Skeletal muscle tissue (tissue), 4 donors: ENCODE measurements around the gene JAKMIP3. TPM values are rescaled to one million over a fixed set of nuclear protein-coding genes. Genes with fewer than 3 reads are reported as not detected.
"Not testable (repeated sequence)": the region's sequence is repeated elsewhere in the genome, so short reads cannot be mapped to it uniquely, and the experiment has no call there.

Experiments used
- H3K27ac ChIP-seq: one replicate; pipeline ENCODE4 v1.7.0; 2013; ENCODE audit warnings: mild to moderate bottlenecking, low read depth, low read length, inconsistent platforms
- H3K27me3 ChIP-seq, 3 donors: one replicate each; pipeline ENCODE4 v1.7.0; 2013; ENCODE audit warnings: low read length in 3 of 3; ENCODE audit not compliant: control insufficient read depth in 3 of 3, insufficient read depth in 3 of 3
- H3K36me3 ChIP-seq, 3 donors: one replicate each; pipeline ENCODE4 v1.7.0; 2013; ENCODE audit warnings: low read length in 3 of 3; ENCODE audit not compliant: control insufficient read depth in 3 of 3, insufficient read depth in 3 of 3
- H3K4me1 ChIP-seq, 3 donors: one replicate each; pipeline ENCODE4 v1.7.0; 2013; ENCODE audit warnings: low read length in 3 of 3, mild to moderate bottlenecking in 3 of 3; ENCODE audit not compliant: control insufficient read depth in 3 of 3, insufficient read depth in 3 of 3
- H3K4me3 ChIP-seq, 3 donors: one replicate each; pipeline ENCODE4 v1.7.0; 2013; ENCODE audit warnings: low read length in 3 of 3
- H3K9ac ChIP-seq, 3 donors: one replicate each; pipeline ENCODE4 v1.7.0; 2013; ENCODE audit warnings: low read length in 3 of 3, mild to moderate bottlenecking in 3 of 3, moderate library complexity in 2 of 3, low read depth in 1 of 3
- H3K9me3 ChIP-seq, 3 donors: one replicate each; pipeline ENCODE4 v1.7.0; 2013; ENCODE audit warnings: low read length in 3 of 3; ENCODE audit not compliant: control insufficient read depth in 3 of 3
- total RNA-seq: library from RNA; depleted of rRNA; stranded (reverse); fragments of >200 nt; gene quantifications from one replicate; pipeline ENCODE4 v1.2.3, GENCODE V29; 2014
- donor health status: Osteomylitis.

The JAKMIP3 gene
- total RNA-seq, 1 donor from 2014 or later = under 0.01 TPM

DNA sequence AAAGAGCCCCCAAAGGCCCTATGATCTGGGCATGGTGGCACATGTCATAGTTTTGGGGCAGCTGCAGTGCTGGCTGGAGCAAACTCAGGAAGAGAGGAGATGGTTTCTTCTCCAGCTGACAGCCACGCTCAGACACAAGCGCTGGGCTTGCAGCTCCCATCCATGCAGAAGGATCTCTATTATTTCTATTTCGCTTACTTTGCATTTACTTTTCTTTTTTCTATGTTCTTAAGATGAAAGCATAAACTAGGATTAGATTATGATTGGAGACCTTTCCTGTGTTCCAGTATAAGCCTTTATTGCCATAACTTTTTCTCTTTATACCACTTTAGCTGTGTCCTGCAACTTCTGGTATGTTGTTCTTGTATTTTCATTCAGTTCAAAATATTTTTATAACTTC, 5.0 kb downstream of the JAKMIP3 start:
- Histone ChIP-seq H3K27ac (no peak overlapping the region), H3K9me3 (no peaks in the 10 kb centered on the region), H3K4me1 (peaks cover 12 to 26% (median 16%) of the 10 kb centered on the region in 3 donors), H3K9ac (no peak overlapping the region), H3K36me3 (no peaks in the 10 kb centered on the region), H3K4me3 (no peak overlapping the region), H3K27me3 (no peaks in the 10 kb centered on the region)

DNA sequence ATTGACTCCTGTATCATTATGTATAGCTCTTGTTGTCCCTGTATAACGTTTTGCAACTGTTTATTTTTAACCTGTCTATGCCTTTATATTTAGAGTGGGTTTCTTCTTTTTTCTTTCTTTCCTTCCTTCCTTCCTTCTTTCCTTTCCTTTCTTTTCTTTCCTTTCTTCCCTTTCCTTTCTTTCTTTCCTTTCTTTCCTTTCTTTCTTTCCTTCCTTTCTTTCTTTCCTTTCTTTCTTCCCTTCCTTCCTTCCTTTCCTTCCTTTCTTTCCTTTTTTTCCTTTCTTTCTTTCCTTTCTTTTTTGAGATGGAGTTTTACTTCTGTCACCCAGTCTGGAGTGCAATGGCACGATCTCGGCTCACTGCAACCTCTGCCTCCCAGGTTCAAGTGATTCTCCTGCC, 5.9 kb downstream of the JAKMIP3 start:
- no peak overlapping the region for H3K9ac ChIP-seq
- no peak overlapping the region for H3K27ac ChIP-seq
- no peaks in the 10 kb centered on the region for H3K9me3 ChIP-seq
- no peak overlapping the region for H3K4me3 ChIP-seq
- H3K36me3 ChIP-seq = no peaks in the 10 kb centered on the region
- H3K4me1 ChIP-seq = peaks cover 4 to 19% (median 7%) of the 10 kb centered on the region in 3 donors
- no peaks in the 10 kb centered on the region for H3K27me3 ChIP-seq

DNA sequence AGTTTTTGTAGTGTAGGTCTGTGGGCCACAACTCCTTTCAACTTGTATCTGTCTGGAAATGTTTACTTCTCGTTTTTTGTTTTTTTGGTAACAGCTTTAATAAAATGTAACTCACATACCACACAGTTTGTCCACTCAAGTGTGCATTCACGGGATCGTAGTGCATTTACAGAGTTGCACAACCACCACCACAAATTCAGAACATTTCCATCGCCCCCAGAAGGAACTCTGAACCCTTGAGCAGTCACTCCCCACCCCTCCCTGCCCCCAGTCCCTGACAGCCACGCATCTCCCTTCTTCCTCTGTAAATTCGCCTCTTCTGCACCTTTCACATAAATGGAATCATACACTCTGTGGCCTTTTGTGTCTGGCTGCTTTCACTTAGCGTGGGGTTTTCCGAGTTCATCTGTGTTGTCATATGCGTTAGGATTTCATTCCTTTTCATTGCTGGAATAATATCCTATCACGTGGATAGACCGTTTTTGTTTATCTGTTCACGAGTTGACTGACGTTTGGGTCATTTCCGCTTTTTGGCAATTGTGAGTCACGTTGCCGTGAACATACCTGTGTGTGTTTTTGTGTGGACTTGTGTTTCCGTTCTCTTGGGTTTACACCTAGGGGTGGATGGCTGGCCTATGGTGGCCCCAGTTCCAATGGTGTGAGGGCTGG, 10.3 kb downstream of the JAKMIP3 start:
- no peak overlapping the region for H3K4me3 ChIP-seq
- no peak overlapping the region for H3K9ac ChIP-seq
- H3K27ac ChIP-seq = no peak overlapping the region
- H3K27me3 ChIP-seq = no peaks in the 10 kb centered on the region
- H3K9me3 ChIP-seq = no peaks in the 10 kb centered on the region
- no peaks in the 10 kb centered on the region for H3K4me1 ChIP-seq
- H3K36me3 ChIP-seq = no peaks in the 10 kb centered on the region

DNA sequence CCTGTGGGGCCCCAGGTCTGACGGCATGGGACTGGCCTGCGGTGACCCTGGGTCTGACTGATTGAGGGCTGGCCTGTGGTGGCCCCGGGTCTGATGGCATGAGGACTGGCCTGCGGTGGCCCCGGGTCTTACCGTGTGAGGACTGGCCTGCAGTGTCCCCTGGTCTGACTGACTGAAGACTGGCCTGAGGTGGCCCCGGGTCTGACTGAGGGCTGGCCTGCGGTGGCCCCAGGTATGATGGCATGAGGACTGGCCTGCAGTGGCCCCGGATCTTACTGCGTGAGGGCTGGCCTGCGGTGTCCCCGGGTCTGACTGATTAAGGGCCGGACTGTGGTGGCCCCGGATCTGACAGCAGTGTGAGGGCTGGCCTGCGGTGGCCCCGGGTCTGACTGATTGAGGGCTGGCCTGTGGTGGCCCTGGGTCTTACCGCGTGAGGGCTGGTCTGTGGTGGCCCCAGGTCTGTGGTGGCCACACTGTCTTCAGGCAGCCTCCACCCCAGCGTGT, 10.9 kb downstream of the JAKMIP3 start:
- H3K4me1 ChIP-seq = no peaks in the 10 kb centered on the region
- no peaks in the 10 kb centered on the region for H3K27me3 ChIP-seq
- no peak overlapping the region for H3K4me3 ChIP-seq
- H3K27ac ChIP-seq = no peak overlapping the region
- H3K9ac ChIP-seq = no peak overlapping the region
- no peaks in the 10 kb centered on the region for H3K9me3 ChIP-seq
- no peaks in the 10 kb centered on the region for H3K36me3 ChIP-seq

DNA sequence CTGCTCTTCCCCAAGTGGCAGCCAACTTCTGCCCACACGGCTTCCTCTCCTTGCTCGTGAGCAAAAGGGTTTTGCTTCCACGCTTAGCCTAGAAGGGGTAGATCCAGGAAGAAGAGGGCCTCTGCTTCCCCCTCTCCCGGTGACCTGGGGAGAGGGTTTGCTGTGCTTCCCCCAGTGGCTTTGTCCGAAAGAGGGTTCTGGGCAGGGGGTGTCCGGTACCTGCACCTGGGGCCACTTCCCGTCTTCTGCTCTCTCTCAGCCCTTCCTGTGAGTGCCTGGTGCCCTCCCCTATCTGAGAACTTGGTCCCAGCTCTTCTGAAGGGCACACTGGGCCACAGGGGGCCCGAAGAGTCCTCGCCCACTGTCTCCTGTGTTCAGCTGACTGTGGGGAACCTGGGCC, 11.3 kb downstream of the JAKMIP3 start:
- Histone ChIP-seq H3K36me3 (no peaks in the 10 kb centered on the region), H3K4me1 (no peaks in the 10 kb centered on the region), H3K4me3 (no peak overlapping the region), H3K27me3 (no peaks in the 10 kb centered on the region), H3K9me3 (no peaks in the 10 kb centered on the region), H3K27ac (no peak overlapping the region), H3K9ac (no peak overlapping the region)

DNA sequence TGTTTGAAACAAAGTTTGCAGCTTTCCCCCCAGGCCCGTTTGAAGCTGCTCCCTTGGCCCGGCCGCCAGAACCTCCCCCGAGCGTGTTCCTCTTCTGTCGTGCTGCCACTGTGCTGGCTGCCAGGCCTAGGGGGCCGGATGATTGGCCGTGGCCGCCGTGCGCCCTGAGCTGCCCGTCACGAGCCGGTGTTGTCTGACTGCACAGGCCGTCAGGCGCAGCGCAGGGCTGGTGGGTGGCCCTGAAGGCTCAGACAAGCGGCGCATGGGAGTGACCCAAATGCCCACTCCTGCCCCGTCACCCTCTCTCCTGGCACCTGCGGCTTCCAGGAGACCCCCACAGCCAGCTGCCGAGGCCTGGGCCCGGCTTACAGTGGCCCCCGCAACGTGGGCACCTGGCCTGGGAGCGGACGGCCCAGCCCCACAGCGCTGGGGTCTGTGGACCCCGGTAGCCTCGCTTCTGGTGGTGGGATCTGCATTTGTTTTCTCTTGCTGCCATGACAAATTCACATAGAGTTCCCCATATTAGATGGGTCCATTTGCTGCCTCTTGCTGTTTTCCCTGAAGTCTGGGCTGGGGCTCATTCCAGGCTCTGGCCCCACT, 13.1 kb downstream of the JAKMIP3 start:
- Histone ChIP-seq H3K9me3 (no peaks in the 10 kb centered on the region), H3K4me1 (no peaks in the 10 kb centered on the region), H3K4me3 (no peak overlapping the region), H3K27me3 (no peaks in the 10 kb centered on the region), H3K27ac (no peak overlapping the region), H3K9ac (no peak overlapping the region), H3K36me3 (no peaks in the 10 kb centered on the region)

DNA sequence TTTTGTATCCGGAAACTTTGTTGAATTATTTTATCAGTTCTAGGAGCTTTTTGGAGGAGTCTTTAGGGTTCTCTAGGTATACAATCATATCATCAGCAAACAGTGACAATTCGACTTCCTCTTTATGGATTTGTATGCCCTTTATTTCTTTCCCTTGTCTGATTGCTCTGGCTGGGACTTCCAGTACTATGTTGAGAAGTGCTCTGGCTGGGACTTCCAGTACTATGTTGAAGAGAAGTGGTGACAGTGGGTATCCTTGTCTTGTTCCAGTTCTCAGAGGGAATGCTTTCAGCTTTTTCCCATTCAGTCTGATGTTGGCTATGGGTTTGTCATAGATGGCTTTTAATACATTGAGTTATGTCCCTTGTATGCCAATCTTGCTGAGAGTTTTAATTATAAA, 18.6 kb downstream of the JAKMIP3 start:
- not testable (repeated sequence) for H3K9ac ChIP-seq, H3K4me3 ChIP-seq, H3K27me3 ChIP-seq, H3K36me3 ChIP-seq, H3K4me1 ChIP-seq, H3K27ac ChIP-seq, H3K9me3 ChIP-seq

DNA sequence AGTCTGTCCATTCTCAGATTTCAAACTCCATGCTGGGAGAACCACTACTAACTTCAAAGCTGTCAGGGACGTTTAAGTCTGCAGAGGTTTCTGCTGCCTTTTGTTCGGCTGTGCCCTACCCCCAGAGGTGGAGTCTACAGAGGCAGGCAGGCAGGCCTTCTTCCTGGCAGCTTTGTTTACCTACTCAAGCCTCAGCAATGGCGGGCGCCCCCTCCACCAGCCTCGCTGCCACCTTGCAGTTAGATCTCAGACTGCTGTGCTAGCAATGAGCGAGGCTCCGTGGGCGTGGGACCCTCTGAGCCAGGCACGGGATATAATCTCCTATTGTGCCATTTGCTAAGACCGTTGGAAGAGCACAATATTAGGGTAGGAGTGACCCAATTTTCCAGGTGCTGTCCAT, 27.5 kb downstream of the JAKMIP3 start:
- not testable (repeated sequence) for H3K27ac ChIP-seq, H3K9me3 ChIP-seq, H3K27me3 ChIP-seq, H3K36me3 ChIP-seq, H3K4me1 ChIP-seq, H3K4me3 ChIP-seq, H3K9ac ChIP-seq

DNA sequence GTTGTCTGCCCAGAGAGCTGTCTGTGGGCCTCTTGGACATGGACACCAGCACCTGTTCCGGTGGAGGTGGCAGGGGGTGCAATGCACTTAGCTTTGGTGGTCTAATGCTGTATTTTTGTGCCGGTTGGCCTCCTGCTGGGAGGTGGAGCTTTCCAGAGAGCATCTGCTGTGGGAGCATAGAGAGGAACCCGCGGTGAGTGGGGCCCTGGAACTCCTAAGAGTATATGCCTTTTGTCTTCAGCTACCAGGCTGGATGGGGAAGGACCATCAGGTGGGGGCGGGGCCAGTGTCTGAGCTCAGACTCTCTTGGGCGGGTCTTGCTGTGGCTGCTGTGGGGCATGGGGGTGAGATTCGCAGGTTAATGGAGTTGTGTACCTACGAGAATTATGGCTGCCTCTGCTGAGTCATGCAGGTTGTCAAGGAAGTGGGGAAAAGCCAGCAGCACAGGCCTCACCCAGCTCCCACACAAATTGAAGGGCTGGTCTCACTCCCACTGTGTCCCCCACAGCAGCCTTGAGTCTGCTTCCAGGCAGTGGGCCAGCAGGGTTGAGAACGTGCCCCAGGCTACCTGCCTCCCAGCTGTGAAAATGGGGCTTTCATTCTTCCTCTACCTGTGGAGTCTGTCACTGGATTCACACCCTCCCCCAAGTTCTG, 29.0 kb downstream of the JAKMIP3 start:
- H3K27ac ChIP-seq = no peak overlapping the region
- H3K9me3 ChIP-seq = no peaks in the 10 kb centered on the region
- no peak overlapping the region for H3K9ac ChIP-seq
- H3K4me1 ChIP-seq = peaks cover 0 to 4% (median 0%) of the 10 kb centered on the region in 3 donors
- no peaks in the 10 kb centered on the region for H3K36me3 ChIP-seq
- peaks cover 0 to 3% (median 0%) of the 10 kb centered on the region in 3 donors for H3K27me3 ChIP-seq
- H3K4me3 ChIP-seq = no peak overlapping the region

DNA sequence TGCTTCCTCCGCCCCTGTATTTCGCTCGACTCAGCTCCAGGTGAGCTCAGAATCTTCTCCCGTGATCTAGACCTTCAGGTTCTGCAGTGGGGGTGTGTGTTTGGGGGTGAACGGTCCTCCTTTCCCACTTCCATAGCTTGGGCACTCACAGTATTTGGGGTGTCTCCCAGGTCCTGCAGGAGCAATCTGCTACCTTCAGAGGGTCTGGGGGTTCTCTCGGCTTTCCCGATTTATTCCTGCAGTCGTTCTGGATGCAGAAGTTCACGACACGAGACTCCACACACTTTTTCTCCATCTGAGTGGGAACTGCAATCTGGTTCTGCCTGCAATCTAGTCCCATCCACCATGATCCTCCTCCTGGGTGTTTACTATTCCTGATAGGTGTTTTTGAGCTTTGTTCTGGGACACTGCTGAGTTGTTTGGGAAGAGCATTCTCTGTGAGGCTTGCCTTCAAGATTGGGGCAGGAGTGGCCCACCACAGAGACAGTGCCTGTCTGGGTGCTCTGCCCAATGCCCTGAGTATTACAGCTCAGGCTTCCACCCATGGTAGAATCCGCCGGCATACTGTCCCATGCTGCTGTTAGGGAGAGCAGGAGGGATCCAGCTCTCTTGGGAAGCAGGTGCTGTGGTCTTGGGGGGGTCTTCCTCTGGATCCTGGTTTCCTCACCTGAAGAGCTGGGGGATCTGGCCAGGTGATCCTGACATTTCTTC, 29.8 kb downstream of the JAKMIP3 start:
- H3K27ac ChIP-seq = no peak overlapping the region
- peaks cover 0 to 4% (median 0%) of the 10 kb centered on the region in 3 donors for H3K4me1 ChIP-seq
- H3K9ac ChIP-seq = no peak overlapping the region
- H3K36me3 ChIP-seq = no peaks in the 10 kb centered on the region
- no peaks in the 10 kb centered on the region for H3K9me3 ChIP-seq
- H3K4me3 ChIP-seq = no peak overlapping the region
- H3K27me3 ChIP-seq = peaks cover 0 to 3% (median 0%) of the 10 kb centered on the region in 3 donors
